Measurements from ENCODE around the gene ZNHIT3. TPM values are rescaled to one million over a fixed set of nuclear protein-coding genes. Genes with fewer than 3 reads are reported as not detected.

The ZNHIT3 gene
- polyA plus RNA-seq, 2 of the 4 experiments (the other 2 are of a cell fraction), result 117 to 166 TPM

GRCh38 chr17:36468903-36469635 is 17.4 kb upstream of the ZNHIT3 start:
- Histone ChIP-seq H3K4me2 (no peak overlapping the region), H3K4me1 (no peaks in the 10 kb centered on the region), H3K9me3 (no peaks in the 10 kb centered on the region), H3K27ac (no peak overlapping the region), H3K4me3 (no peak overlapping the region)
- WGBS (ENCODE audit: missing lambda C conversion rate), result 7% methylated on average over 18 of the region's 18 CpGs
- no peak for DNase-seq (ENCODE audit: low read depth in 1 of 2, low spot score in 1 of 2)
- peak in 1 of 2 experiments; percentile 23; a peak in 2 of 6 replicates for ATAC-seq
- CTCF ChIA-PET, result interaction anchor here (0.8 to 3.4 kb wide), 2 partner anchors 14 to 518 kb away, joined by 3 to 31 read pairs; no protein-coding TSS in a partner anchor
- POLR2A ChIA-PET, result interaction anchor here (0.6 kb wide), 1 partner anchor 535 kb away, joined by 3 read pairs; no protein-coding TSS in a partner anchor
- TF ChIP-seq PBX3 (IDR thresholded peaks at IDR 0.05) (no peak), SMC3 (IDR thresholded peaks at IDR 0.05) (no peak), NR3C1 (IDR thresholded peaks at IDR 0.05) (no peak), JUN (IDR thresholded peaks at IDR 0.05) (no peak), BHLHE40 (IDR thresholded peaks at IDR 0.05; ENCODE audit: low read depth, low read length) (no peak), NPAS2 (CRISPR knock-in tag; IDR thresholded peaks at IDR 0.05; ENCODE audit: borderline replicate concordance) (no peak), ZC3H11A (IDR thresholded peaks at IDR 0.05) (no peak), ZNF302 (CRISPR knock-in tag; IDR thresholded peaks at IDR 0.05) (no peak), MAZ (IDR thresholded peaks at IDR 0.05; ENCODE audit: borderline replicate concordance, low read depth, low read length) (no peak), KDM1A (IDR thresholded peaks at IDR 0.05; ENCODE audit: low read depth) (no peak), EHF (CRISPR knock-in tag; IDR thresholded peaks at IDR 0.05) (no peak), RNF2 (IDR thresholded peaks at IDR 0.05; ENCODE audit: borderline replicate concordance, low read depth) (no peak), RARB (CRISPR knock-in tag; IDR thresholded peaks at IDR 0.05) (no peak), HES2 (IDR thresholded peaks at IDR 0.05) (no peak), CHD4 (IDR thresholded peaks at IDR 0.05; ENCODE audit: borderline replicate concordance) (no peak), CHD2 (IDR thresholded peaks at IDR 0.05; ENCODE audit: low read length, partially characterized antibody) (no peak)
- TF ChIP-seq, protein P1, sequence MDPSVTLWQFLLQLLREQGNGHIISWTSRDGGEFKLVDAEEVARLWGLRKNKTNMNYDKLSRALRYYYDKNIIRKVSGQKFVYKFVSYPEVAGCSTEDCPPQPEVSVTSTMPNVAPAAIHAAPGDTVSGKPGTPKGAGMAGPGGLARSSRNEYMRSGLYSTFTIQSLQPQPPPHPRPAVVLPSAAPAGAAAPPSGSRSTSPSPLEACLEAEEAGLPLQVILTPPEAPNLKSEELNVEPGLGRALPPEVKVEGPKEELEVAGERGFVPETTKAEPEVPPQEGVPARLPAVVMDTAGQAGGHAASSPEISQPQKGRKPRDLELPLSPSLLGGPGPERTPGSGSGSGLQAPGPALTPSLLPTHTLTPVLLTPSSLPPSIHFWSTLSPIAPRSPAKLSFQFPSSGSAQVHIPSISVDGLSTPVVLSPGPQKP (IDR thresholded peaks at IDR 0.05; ENCODE audit: low read depth, low read length), result no peak
- no peak for FAIRE-seq

DNA sequence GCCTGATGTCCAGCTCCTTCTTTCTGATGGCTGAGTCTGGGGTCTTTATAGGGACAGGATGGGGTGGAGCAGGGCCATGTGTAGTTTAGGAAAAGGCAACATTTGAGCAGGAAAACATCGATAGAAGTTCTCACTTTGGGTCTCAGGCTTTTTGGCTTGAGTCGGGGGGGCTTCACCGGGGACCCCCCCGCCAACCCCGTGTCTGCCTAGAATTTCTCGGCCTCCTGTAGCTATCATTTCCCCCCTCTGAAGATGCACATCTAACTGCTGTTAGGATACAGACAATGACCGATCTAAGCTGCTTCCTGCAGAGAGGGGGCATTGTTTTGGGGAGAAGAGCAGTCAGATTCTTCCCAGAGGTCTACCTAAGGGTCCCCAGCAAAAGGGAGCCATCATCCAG is 16.7 kb upstream of the ZNHIT3 start:
- DNase-seq (ENCODE audit: low read depth in 1 of 2, low spot score in 1 of 2) (no peak), ATAC-seq (no peak), FAIRE-seq (no peak)
- no peaks in the 10 kb centered on the region for H3K4me1 ChIP-seq
- no peak overlapping the region for H3K27ac ChIP-seq
- H3K9me3 ChIP-seq, result no peaks in the 10 kb centered on the region
- H3K4me3 ChIP-seq, result no peak overlapping the region
- H3K4me2 ChIP-seq, result no peak overlapping the region
- CTCF ChIA-PET, result interaction anchor here (3.4 kb wide), 1 partner anchor 13 kb away, joined by 31 read pairs; no protein-coding TSS in a partner anchor
- 4% methylated on average over 7 of the region's 7 CpGs for WGBS (ENCODE audit: missing lambda C conversion rate)
- POLR2A ChIA-PET, result no interaction called here
- TF ChIP-seq ZNF302 (CRISPR knock-in tag; IDR thresholded peaks at IDR 0.05), result no peak
- TF ChIP-seq RCOR1 (IDR thresholded peaks at IDR 0.05; ENCODE audit: low read depth, low read length), result no peak
- TF ChIP-seq, protein P2, sequence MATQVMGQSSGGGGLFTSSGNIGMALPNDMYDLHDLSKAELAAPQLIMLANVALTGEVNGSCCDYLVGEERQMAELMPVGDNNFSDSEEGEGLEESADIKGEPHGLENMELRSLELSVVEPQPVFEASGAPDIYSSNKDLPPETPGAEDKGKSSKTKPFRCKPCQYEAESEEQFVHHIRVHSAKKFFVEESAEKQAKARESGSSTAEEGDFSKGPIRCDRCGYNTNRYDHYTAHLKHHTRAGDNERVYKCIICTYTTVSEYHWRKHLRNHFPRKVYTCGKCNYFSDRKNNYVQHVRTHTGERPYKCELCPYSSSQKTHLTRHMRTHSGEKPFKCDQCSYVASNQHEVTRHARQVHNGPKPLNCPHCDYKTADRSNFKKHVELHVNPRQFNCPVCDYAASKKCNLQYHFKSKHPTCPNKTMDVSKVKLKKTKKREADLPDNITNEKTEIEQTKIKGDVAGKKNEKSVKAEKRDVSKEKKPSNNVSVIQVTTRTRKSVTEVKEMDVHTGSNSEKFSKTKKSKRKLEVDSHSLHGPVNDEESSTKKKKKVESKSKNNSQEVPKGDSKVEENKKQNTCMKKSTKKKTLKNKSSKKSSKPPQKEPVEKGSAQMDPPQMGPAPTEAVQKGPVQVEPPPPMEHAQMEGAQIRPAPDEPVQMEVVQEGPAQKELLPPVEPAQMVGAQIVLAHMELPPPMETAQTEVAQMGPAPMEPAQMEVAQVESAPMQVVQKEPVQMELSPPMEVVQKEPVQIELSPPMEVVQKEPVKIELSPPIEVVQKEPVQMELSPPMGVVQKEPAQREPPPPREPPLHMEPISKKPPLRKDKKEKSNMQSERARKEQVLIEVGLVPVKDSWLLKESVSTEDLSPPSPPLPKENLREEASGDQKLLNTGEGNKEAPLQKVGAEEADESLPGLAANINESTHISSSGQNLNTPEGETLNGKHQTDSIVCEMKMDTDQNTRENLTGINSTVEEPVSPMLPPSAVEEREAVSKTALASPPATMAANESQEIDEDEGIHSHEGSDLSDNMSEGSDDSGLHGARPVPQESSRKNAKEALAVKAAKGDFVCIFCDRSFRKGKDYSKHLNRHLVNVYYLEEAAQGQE (IDR thresholded peaks at IDR 0.05), result no peak
- TF ChIP-seq RARB (CRISPR knock-in tag; IDR thresholded peaks at IDR 0.05), result no peak
- TF ChIP-seq ZFP36 (IDR thresholded peaks at IDR 0.05; ENCODE audit: borderline replicate concordance, partially characterized antibody), result no peak
- no peak for TF ChIP-seq MAX (IDR thresholded peaks at IDR 0.05)
- TF ChIP-seq PBX3 (IDR thresholded peaks at IDR 0.05), result no peak
- TF ChIP-seq GATA3 (IDR thresholded peaks at IDR 0.05; ENCODE audit: borderline replicate concordance), result no peak
- no peak for TF ChIP-seq TFCP2L1 (CRISPR knock-in tag; IDR thresholded peaks at IDR 0.05)
- TF ChIP-seq KDM1A (IDR thresholded peaks at IDR 0.05; ENCODE audit: low read depth), result no peak
- TF ChIP-seq HMGXB4 (CRISPR knock-in tag; IDR thresholded peaks at IDR 0.05; ENCODE audit: borderline replicate concordance), result no peak
- no peak for TF ChIP-seq JUNB (IDR thresholded peaks at IDR 0.05)
- TF ChIP-seq POLR2A (IDR thresholded peaks at IDR 0.05; ENCODE audit: low read length), result no peak
- TF ChIP-seq EHMT2 (IDR thresholded peaks at IDR 0.05; ENCODE audit: low read depth), result no peak
- no peak for TF ChIP-seq POLR2AphosphoS2 (conservative IDR thresholded peaks at IDR 0.05; ENCODE audit: low read length)
